H1 (cell line): ENCODE data around the gene HNF4A. TPM values are rescaled to one million over a fixed set of nuclear protein-coding genes. Genes with fewer than 3 reads are reported as not detected.

ENCODE experiments used
- CTCF ChIA-PET: fragments of 300-600 bp; sonication (Branson Sonifier 250); formaldehyde crosslinking; loops from one replicate; lab custom pipeline; 2021; ENCODE audit not compliant: partially characterized antibody; lab: Charles Lee
- POLR2A ChIA-PET: fragments of 300-600 bp; sonication (Branson Sonifier 250); formaldehyde crosslinking; loops from one replicate; lab custom pipeline; 2021; ENCODE audit warnings: inconsistent platforms; ENCODE audit not compliant: partially characterized antibody; lab: Charles Lee
- DNase-seq, 2 experiments: peaks; one replicate each; pipeline versions ENCODE4 v3.0.0 to v3.0.0-alpha.2; 2010 to 2022; ENCODE audit warnings: low spot score in 2 of 2, low read depth in 1 of 2, mixed read lengths in 1 of 2
- FAIRE-seq: peaks from 2 replicates; lab custom pipeline; 2011; peaks lifted over from hg19 to GRCh38; lab: Jason Lieb, UNC
- H2AFZ ChIP-seq: 2 replicates; pipeline ENCODE4 v1.8.1; 2012; ENCODE audit warnings: low read length, inconsistent platforms
- H2AK5ac ChIP-seq: 2 replicates; pipeline ENCODE4 v1.6.1; 2013; ENCODE audit warnings: low read depth, low read length
- H2BK120ac ChIP-seq: replicated peaks from 2 replicates; pipeline ENCODE3; 2013; ENCODE audit warnings: low read depth, low read length, inconsistent platforms
- H2BK12ac ChIP-seq: 2 replicates; pipeline ENCODE4 v1.6.1; 2013; ENCODE audit warnings: low read depth, low read length
- H2BK15ac ChIP-seq: 2 replicates; pipeline ENCODE4 v1.6.1; 2013; ENCODE audit warnings: low read length
- H2BK20ac ChIP-seq: 2 replicates; pipeline ENCODE4 v1.6.1; 2013; ENCODE audit warnings: low read length
- H2BK5ac ChIP-seq: 2 replicates; pipeline ENCODE4 v1.6.1; 2013; ENCODE audit warnings: low read depth, low read length
- H3K14ac ChIP-seq: 2 replicates; pipeline ENCODE4 v1.6.1; 2013; ENCODE audit warnings: inconsistent platforms; ENCODE audit not compliant: insufficient read length
- H3K18ac ChIP-seq: 2 replicates; pipeline ENCODE4 v1.6.1; 2013; ENCODE audit warnings: low read length; ENCODE audit errors: extremely low read depth
- H3K23ac ChIP-seq: 2 replicates; pipeline ENCODE4 v1.6.1; 2013; ENCODE audit warnings: inconsistent platforms; ENCODE audit not compliant: insufficient read length
- H3K23me2 ChIP-seq: 2 replicates; pipeline ENCODE4 v1.6.1; 2013; ENCODE audit warnings: low read depth, low read length
- H3K27ac ChIP-seq: 2 replicates; pipeline ENCODE4 v1.6.1; 2011; ENCODE audit warnings: low read depth, low read length, inconsistent platforms
- H3K27me3 ChIP-seq, 4 experiments: replicated peaks in 1 of 4; 1 replicate in 1 of 4; 2 replicates in 3 of 4; pipeline versions ENCODE4 v1.6.1 to v1.8.1; 2011 to 2013; ENCODE audit warnings: low read length in 3 of 4, mild to moderate bottlenecking in 3 of 4, inconsistent platforms in 2 of 4, mixed read lengths in 2 of 4, moderate library complexity in 1 of 4; ENCODE audit not compliant: control insufficient read depth in 3 of 4, insufficient read depth in 3 of 4; ENCODE audit errors: extremely low read depth in 1 of 4
- H3K36me3 ChIP-seq, 4 experiments: 2 replicates each; pipeline versions ENCODE4 v1.6.1 to v1.8.1; 2011 to 2013; ENCODE audit warnings: mild to moderate bottlenecking in 4 of 4, low read length in 3 of 4, moderate library complexity in 2 of 4, control low read depth in 1 of 4, inconsistent platforms in 1 of 4; ENCODE audit not compliant: insufficient read depth in 4 of 4, control insufficient read depth in 2 of 4
- H3K4ac ChIP-seq: replicated peaks from 2 replicates; pipeline ENCODE3; 2013; ENCODE audit warnings: low read length, low read depth, mixed read lengths, inconsistent platforms; ENCODE audit not compliant: insufficient read length
- H3K4me1 ChIP-seq, 4 experiments: replicated peaks in 1 of 4; 1 replicate in 1 of 4; 2 replicates in 3 of 4; pipeline versions ENCODE4 v1.6.1 to v1.8.1; 2011 to 2013; ENCODE audit warnings: low read length in 3 of 4, inconsistent platforms in 2 of 4, mixed read lengths in 1 of 4; ENCODE audit not compliant: insufficient read depth in 4 of 4, control insufficient read depth in 3 of 4
- H3K4me2 ChIP-seq, 2 experiments: 2 replicates each; pipeline versions ENCODE4 v1.6.1 to v1.8.1; 2011 to 2013; ENCODE audit warnings: low read depth in 2 of 2, low read length in 2 of 2, control low read depth in 1 of 2, inconsistent platforms in 1 of 2, mild to moderate bottlenecking in 1 of 2; ENCODE audit not compliant: insufficient read depth in 1 of 2
- H3K4me3 ChIP-seq, 4 experiments: fragments of 200-600, 300-600 bp in 1 of 4; sonication (generic), shearing (Covaris generic), sonication (Bioruptor Twin) in 1 of 4; 2 replicates each; pipeline versions ENCODE4 v1.5.1 to v1.8.1; 2011 to 2016; ENCODE audit warnings: low read length in 4 of 4, low read depth in 3 of 4, control low read depth in 2 of 4, inconsistent platforms in 2 of 4, mild to moderate bottlenecking in 2 of 4, mixed read lengths in 1 of 4, moderate library complexity in 1 of 4; ENCODE audit not compliant: insufficient read depth in 2 of 4; ENCODE audit errors: extremely low read depth in 1 of 4
- H3K56ac ChIP-seq: replicated peaks from 2 replicates; pipeline ENCODE3; 2013; ENCODE audit warnings: low read depth, mild to moderate bottlenecking, mixed read lengths, low read length, inconsistent platforms; ENCODE audit not compliant: insufficient read length
- H3K79me1 ChIP-seq: 2 replicates; pipeline ENCODE4 v1.6.1; 2013; ENCODE audit warnings: low read depth, low read length, control low read depth
- H3K79me2 ChIP-seq, 2 experiments: 2 replicates each; pipeline versions ENCODE4 v1.6.1 to v1.8.1; 2012 to 2013; ENCODE audit warnings: low read length in 2 of 2, mild to moderate bottlenecking in 2 of 2, inconsistent platforms in 1 of 2; ENCODE audit not compliant: insufficient read depth in 2 of 2, control insufficient read depth in 1 of 2
- H3K9ac ChIP-seq, 4 experiments: replicated peaks in 1 of 4; 1 replicate in 1 of 4; 2 replicates in 3 of 4; pipeline versions ENCODE4 v1.6.1 to v1.8.1; 2011 to 2013; ENCODE audit warnings: low read depth in 3 of 4, low read length in 3 of 4, control low read depth in 2 of 4, mild to moderate bottlenecking in 2 of 4, moderate library complexity in 2 of 4, inconsistent platforms in 1 of 4; ENCODE audit errors: extremely low read depth in 1 of 4
- H3K9me3 ChIP-seq, 2 experiments: 2 replicates each; pipeline versions ENCODE4 v1.6.1 to v1.8.1; 2012 to 2013; ENCODE audit warnings: mild to moderate bottlenecking in 2 of 2, moderate library complexity in 2 of 2, control low read depth in 1 of 2, inconsistent platforms in 1 of 2, low read depth in 1 of 2, low read length in 1 of 2, mixed read lengths in 1 of 2; ENCODE audit not compliant: insufficient read depth in 2 of 2
- H4K20me1 ChIP-seq, 2 experiments: replicated peaks in 1 of 2; 2 replicates each; pipeline versions ENCODE3 to v1.8.1; 2011 to 2013; ENCODE audit warnings: inconsistent platforms in 2 of 2, low read length in 2 of 2, mild to moderate bottlenecking in 1 of 2; ENCODE audit not compliant: insufficient read depth in 2 of 2, control insufficient read depth in 1 of 2
- H4K5ac ChIP-seq: 2 replicates; pipeline ENCODE4 v1.6.1; 2013; ENCODE audit warnings: low read length, low read depth, mixed read lengths, inconsistent platforms; ENCODE audit not compliant: insufficient read length
- H4K8ac ChIP-seq: 2 replicates; pipeline ENCODE4 v1.8.0; 2013; ENCODE audit warnings: mild to moderate bottlenecking, moderate library complexity, low read length, inconsistent platforms; ENCODE audit not compliant: insufficient read depth; ENCODE audit errors: extremely low read depth
- H4K91ac ChIP-seq: replicated peaks from 2 replicates; pipeline ENCODE3; 2013; ENCODE audit warnings: low read length, mixed read lengths, inconsistent platforms; ENCODE audit not compliant: insufficient read length
- CEBPB ChIP-seq: IDR thresholded peaks from 2 replicates; pipeline ENCODE4 v1.6.1; 2012; ENCODE audit warnings: low read depth, low read length
- NANOG ChIP-seq: IDR thresholded peaks from 2 replicates; pipeline ENCODE4 v1.6.1; 2011; ENCODE audit warnings: low read length, low read depth, mild to moderate bottlenecking, inconsistent platforms; ENCODE audit not compliant: insufficient read depth, poor library complexity, severe bottlenecking
- RNF2 ChIP-seq: fragments of 200-900, 300-1000 bp; sonication (generic); IDR thresholded peaks from 2 replicates; pipeline ENCODE4 v1.7.1; 2016; ENCODE audit warnings: borderline replicate concordance, low read depth, mild to moderate bottlenecking, antibody characterized with exemption, low read length; ENCODE audit not compliant: poor library complexity, severe bottlenecking; ENCODE audit errors: missing control alignments
- SP1 ChIP-seq: IDR thresholded peaks from 2 replicates; pipeline ENCODE4 v1.6.1; 2011; ENCODE audit warnings: low read depth, low read length
- TCF12 ChIP-seq: IDR thresholded peaks from 2 replicates; pipeline ENCODE4 v1.6.1; 2011; ENCODE audit warnings: low read depth, mild to moderate bottlenecking, low read length
- TEAD4 ChIP-seq: IDR thresholded peaks from 2 replicates; pipeline ENCODE4 v1.6.1; 2012; ENCODE audit warnings: low read depth, low read length, inconsistent platforms, mixed read lengths
- WGBS, 2 experiments: shearing (Covaris generic) in 1 of 2; methylation state at CpG; one replicate each; pipeline versions ENCODE4 v1.1.6 to v1.1.7; 2013 to 2015; ENCODE audit warnings: low lambda C conversion rate in 2 of 2, mixed read lengths in 2 of 2, inconsistent platforms in 1 of 2, low coverage in 1 of 2, missing lambda C conversion rate in 1 of 2; ENCODE audit not compliant: insufficient replicate concordance in 2 of 2, insufficient coverage in 1 of 2, insufficient read length in 1 of 2; ENCODE audit errors: extremely low coverage in 1 of 2, missing lambda C conversion rate in 1 of 2; 5-methylcytosine and 5-hydroxymethylcytosine counted together
- polyA plus RNA-seq, 7 experiments: library from polyadenylated mRNA; depleted of rRNA in 3 of 7; stranded (reverse) in 5 of 7; unstranded in 2 of 7; fragments of >200 nt in 5 of 7; fragments of 200-250 nt in 2 of 7; gene quantifications; 1 replicate in 5 of 7; 2 replicates in 1 of 7; 4 replicates in 1 of 7; pipeline versions ENCODE4 v1.2.1 to v1.2.3, GENCODE V29; 2011 to 2013; ENCODE audit warnings: missing spikeins in 2 of 7, mixed read lengths in 2 of 7
- total RNA-seq: library from RNA; stranded (reverse); fragmentation: NEBNext Ultra II Directional; extraction: Animal tissue kit (Norgen Biotek cat#: 25700); gene quantifications from 2 replicates; pipeline ENCODE4 v1.2.1, GENCODE V29; 2021

Gene HNF4A
- total and polyA plus RNA-seq, 2 of the 8 experiments (the other 6 are each of a cell fraction or from before 2014, with no cell fraction given) = 0.03 TPM; not detected in 1

GRCh38 chr20:44342248-44342647 lies 13.3 kb upstream of the HNF4A start:
- H4K91ac ChIP-seq = no peak overlapping the region
- H3K4me3 ChIP-seq = no peak overlapping the region
- H2BK15ac ChIP-seq = no peak overlapping the region
- no peak overlapping the region for H3K14ac ChIP-seq
- TF ChIP-seq NANOG (no peak), CEBPB (no peak), TEAD4 (no peak), SP1 (no peak), RNF2 (no peak), TCF12 (no peak)
- H2BK120ac ChIP-seq = no peak overlapping the region
- H3K4ac ChIP-seq = no peak overlapping the region
- H3K9me3 ChIP-seq = no peaks in the 10 kb centered on the region
- no peaks in the 10 kb centered on the region for H3K79me1 ChIP-seq
- H3K56ac ChIP-seq = no peak overlapping the region
- H3K4me2 ChIP-seq = no peak overlapping the region
- no peak overlapping the region for H3K23ac ChIP-seq
- POLR2A ChIA-PET = no interaction called here
- FAIRE-seq (no peak), DNase-seq (no peak)
- no peaks in the 10 kb centered on the region for H3K79me2 ChIP-seq
- 91% methylated on average over 6 of the region's 6 CpGs; no CpG with 5 or more reads in 1 of the 2 experiments for WGBS, 2 experiments
- H3K9ac ChIP-seq = no peak overlapping the region
- no peak overlapping the region for H2BK20ac ChIP-seq
- H4K8ac ChIP-seq = no peak overlapping the region
- H3K27ac ChIP-seq = no peak overlapping the region
- no peak overlapping the region for H2BK12ac ChIP-seq
- no peak overlapping the region for H4K5ac ChIP-seq
- no peaks in the 10 kb centered on the region for H3K27me3 ChIP-seq
- H4K20me1 ChIP-seq = no peaks in the 10 kb centered on the region
- no peak overlapping the region for H3K18ac ChIP-seq
- H3K4me1 ChIP-seq = no peaks in the 10 kb centered on the region
- H3K23me2 ChIP-seq = no peaks in the 10 kb centered on the region
- no peaks in the 10 kb centered on the region for H3K36me3 ChIP-seq
- H2BK5ac ChIP-seq = no peak overlapping the region
- H2AFZ ChIP-seq = peak overlapping the region; percentile 95; the same call in 1 of the 2 replicates
- no peak overlapping the region for H2AK5ac ChIP-seq
- CTCF ChIA-PET = interaction anchor here (0.6 to 1.7 kb wide), 5 partner anchors 22 to 901 kb away, joined by 3 to 4 read pairs (median 3); partner anchors contain the start of gene FITM2
